Loucy (cell line): Measurements from ENCODE around the gene TXNDC12.

Experiments
- H2AFZ ChIP-seq: fragments of 200-600 bp; sonication (generic); 2 replicates; pipeline ENCODE4 v1.6.0; 2016; ENCODE audit warnings: antibody characterized with exemption, mild to moderate bottlenecking, low read length, moderate library complexity
- H3F3A ChIP-seq: fragments of 200-600 bp; 2 replicates; pipeline ENCODE4 v1.6.0; 2016; ENCODE audit warnings: antibody characterized with exemption, low read depth, mild to moderate bottlenecking
- H3K27me3 ChIP-seq: fragments of 200-600 bp; sonication (generic); 2 replicates; pipeline ENCODE4 v1.6.1; 2014; ENCODE audit warnings: low read length, mild to moderate bottlenecking; ENCODE audit not compliant: insufficient read depth, poor library complexity, severe bottlenecking
- H3K36me3 ChIP-seq: fragments of 200-600 bp; sonication (generic); 2 replicates; pipeline ENCODE4 v1.6.1; 2016; ENCODE audit warnings: low read length; ENCODE audit not compliant: insufficient read depth
- H3K4me1 ChIP-seq: fragments of 200-600 bp; sonication (generic); 2 replicates; pipeline ENCODE4 v1.5.1; 2014; ENCODE audit warnings: low read length, mild to moderate bottlenecking; ENCODE audit not compliant: insufficient read depth, poor library complexity, severe bottlenecking
- H3K4me2 ChIP-seq: fragments of 200-600 bp; sonication (generic); 2 replicates; pipeline ENCODE4 v1.6.0; 2014; ENCODE audit warnings: antibody characterized with exemption, low read length, low read depth, mild to moderate bottlenecking; ENCODE audit not compliant: poor library complexity, severe bottlenecking
- H3K4me3 ChIP-seq: fragments of 200-600 bp; sonication (generic); 2 replicates; pipeline ENCODE4 v1.5.1; 2014; ENCODE audit warnings: low read length, mild to moderate bottlenecking, mixed read lengths; ENCODE audit not compliant: poor library complexity, severe bottlenecking
- H3K79me2 ChIP-seq: fragments of 200-600 bp; sonication (generic); 2 replicates; pipeline ENCODE4 v1.6.1; 2014; ENCODE audit warnings: low read length; ENCODE audit not compliant: insufficient read depth
- H3K9ac ChIP-seq: fragments of 200-600 bp; sonication (generic); 2 replicates; pipeline ENCODE4 v1.6.0; 2014; ENCODE audit warnings: mild to moderate bottlenecking, low read depth, low read length, moderate library complexity; ENCODE audit not compliant: poor library complexity, severe bottlenecking
- H3K9me2 ChIP-seq: fragments of 200-600 bp; sonication (generic); replicated peaks from 2 replicates; pipeline ENCODE4 v1.6.1; 2016; ENCODE audit warnings: low read depth, low read length, mixed read lengths
- H3K9me3 ChIP-seq: fragments of 200-600 bp; sonication (generic); 2 replicates; pipeline ENCODE4 v1.6.1; 2014; ENCODE audit warnings: mild to moderate bottlenecking, antibody characterized with exemption, low read length, low read depth; ENCODE audit not compliant: insufficient read depth
- H4K20me1 ChIP-seq: fragments of 200-600 bp; sonication (generic); 2 replicates; pipeline ENCODE4 v1.6.0; 2014; ENCODE audit warnings: antibody characterized with exemption, low read length, mild to moderate bottlenecking; ENCODE audit not compliant: insufficient read depth, poor library complexity, severe bottlenecking
- CTCF ChIP-seq: fragments of 200-600 bp; sonication (generic); conservative IDR thresholded peaks from 2 replicates; pipeline ENCODE4 v1.5.1; 2014; ENCODE audit warnings: mild to moderate bottlenecking, antibody characterized with exemption, low read length
- EZH2phosphoT487 ChIP-seq: fragments of 200-600 bp; IDR thresholded peaks from 2 replicates; pipeline ENCODE4 v1.6.1; 2018; ENCODE audit warnings: antibody characterized with exemption, mild to moderate bottlenecking, moderate library complexity, borderline replicate concordance

TXNDC12 gene

DNA sequence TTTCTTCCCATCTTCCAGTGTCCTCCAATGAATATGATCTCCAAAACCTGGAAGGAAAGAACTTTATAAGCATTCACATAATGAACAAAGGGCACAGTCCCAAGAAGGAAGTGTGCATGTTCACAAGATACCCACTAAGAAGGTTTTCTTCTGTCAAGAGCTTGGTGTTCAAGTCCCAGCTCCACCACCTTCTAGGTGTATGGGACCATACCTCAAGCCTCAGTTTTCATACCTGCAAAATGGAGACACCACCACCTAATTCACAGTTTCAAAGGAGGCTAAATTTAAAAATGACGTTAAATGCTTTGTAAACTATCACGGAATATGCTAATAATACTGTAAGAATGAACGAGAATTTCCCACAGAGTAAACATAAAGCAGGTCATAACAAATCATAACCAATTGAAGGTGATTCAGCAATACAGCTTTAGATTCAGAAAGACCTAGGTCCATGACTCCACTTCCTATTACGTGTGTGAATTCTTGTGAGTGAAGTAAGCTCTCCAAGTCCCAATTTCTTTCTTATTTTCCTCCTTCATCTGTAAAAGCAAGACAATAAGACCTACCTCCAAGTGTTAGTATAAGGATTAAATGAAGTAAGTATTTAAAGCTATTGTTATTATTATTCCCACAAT lies 13.3 kb downstream of the TXNDC12 start:
- TF ChIP-seq EZH2phosphoT487 (no peak), CTCF (no peak)
- Histone ChIP-seq H3K9ac (no peak overlapping the region), H3K36me3 (peaks cover 29% of the 10 kb centered on the region), H3F3A (no peaks in the 10 kb centered on the region), H3K4me3 (no peak overlapping the region), H3K9me3 (no peaks in the 10 kb centered on the region), H2AFZ (no peak overlapping the region), H3K4me2 (no peak overlapping the region), H3K4me1 (no peaks in the 10 kb centered on the region), H3K27me3 (no peaks in the 10 kb centered on the region), H3K79me2 (peaks cover 29% of the 10 kb centered on the region; the same call in 1 of the 2 replicates), H4K20me1 (no peaks in the 10 kb centered on the region), H3K9me2 (no peaks in the 10 kb centered on the region)

- H3K9me3 ChIP-seq, result no peaks in the 10 kb centered on the region
- no peaks in the 10 kb centered on the region for H3K9me2 ChIP-seq
- H3K36me3 ChIP-seq, result peaks cover 29% of the 10 kb centered on the region
- H4K20me1 ChIP-seq, result peaks cover under 1% of the 10 kb centered on the region
- H2AFZ ChIP-seq, result no peak overlapping the region
- no peaks in the 10 kb centered on the region; the same call in 1 of the 2 replicates for H3F3A ChIP-seq
- H3K4me3 ChIP-seq, result no peak overlapping the region
- no peak overlapping the region for H3K4me2 ChIP-seq
- no peak for TF ChIP-seq EZH2phosphoT487
- TF ChIP-seq CTCF, result no peak
- H3K79me2 ChIP-seq, result peaks cover 6% of the 10 kb centered on the region
- H3K4me1 ChIP-seq, result peaks cover 4% of the 10 kb centered on the region
- H3K9ac ChIP-seq, result no peak overlapping the region
- no peaks in the 10 kb centered on the region for H3K27me3 ChIP-seq
Observed at GRCh38 chr1:52037909-52038308, 17.1 kb downstream of the TXNDC12 start.

DNA sequence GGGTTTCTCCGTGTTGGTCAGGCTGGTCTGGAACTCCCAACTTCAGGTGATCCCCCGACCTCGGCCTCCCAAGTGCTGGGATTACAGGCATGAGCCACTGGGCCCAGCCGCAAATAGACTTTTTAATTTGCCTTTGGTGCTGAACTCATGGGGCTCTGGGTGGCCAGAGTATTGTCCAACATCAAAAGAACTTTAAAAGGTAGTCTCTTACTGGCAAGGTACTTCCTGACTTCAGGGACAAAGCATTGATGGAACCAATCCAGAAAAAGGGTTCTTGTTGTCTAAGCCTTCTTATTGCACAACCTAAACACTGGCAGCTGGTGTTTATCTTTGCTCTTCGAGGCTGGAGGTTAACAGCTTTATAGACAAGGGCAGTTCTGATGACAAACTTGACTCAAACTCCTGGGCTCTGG lies 17.6 kb downstream of the TXNDC12 start:
- H3K9ac ChIP-seq, result no peak overlapping the region
- no peaks in the 10 kb centered on the region; the same call in 1 of the 2 replicates for H3F3A ChIP-seq
- no peak overlapping the region for H3K4me2 ChIP-seq
- no peaks in the 10 kb centered on the region for H3K27me3 ChIP-seq
- H3K4me3 ChIP-seq, result no peak overlapping the region
- peaks cover 6% of the 10 kb centered on the region for H4K20me1 ChIP-seq
- no peak for TF ChIP-seq CTCF
- TF ChIP-seq EZH2phosphoT487, result no peak
- no peaks in the 10 kb centered on the region for H3K9me2 ChIP-seq
- H3K9me3 ChIP-seq, result no peaks in the 10 kb centered on the region
- peaks cover 29% of the 10 kb centered on the region for H3K36me3 ChIP-seq
- H2AFZ ChIP-seq, result no peak overlapping the region
- H3K4me1 ChIP-seq, result peaks cover 9% of the 10 kb centered on the region
- H3K79me2 ChIP-seq, result peaks cover 10% of the 10 kb centered on the region
